Inferior parietal cortex (tissue), 1 donor: ENCODE results near the gene USP10.

ENCODE experiments used
- DNase-seq: peaks from one replicate; pipeline ENCODE4 v3.0.0-alpha.2; 2016; ENCODE audit errors: extremely low spot score

The USP10 gene, protein sequence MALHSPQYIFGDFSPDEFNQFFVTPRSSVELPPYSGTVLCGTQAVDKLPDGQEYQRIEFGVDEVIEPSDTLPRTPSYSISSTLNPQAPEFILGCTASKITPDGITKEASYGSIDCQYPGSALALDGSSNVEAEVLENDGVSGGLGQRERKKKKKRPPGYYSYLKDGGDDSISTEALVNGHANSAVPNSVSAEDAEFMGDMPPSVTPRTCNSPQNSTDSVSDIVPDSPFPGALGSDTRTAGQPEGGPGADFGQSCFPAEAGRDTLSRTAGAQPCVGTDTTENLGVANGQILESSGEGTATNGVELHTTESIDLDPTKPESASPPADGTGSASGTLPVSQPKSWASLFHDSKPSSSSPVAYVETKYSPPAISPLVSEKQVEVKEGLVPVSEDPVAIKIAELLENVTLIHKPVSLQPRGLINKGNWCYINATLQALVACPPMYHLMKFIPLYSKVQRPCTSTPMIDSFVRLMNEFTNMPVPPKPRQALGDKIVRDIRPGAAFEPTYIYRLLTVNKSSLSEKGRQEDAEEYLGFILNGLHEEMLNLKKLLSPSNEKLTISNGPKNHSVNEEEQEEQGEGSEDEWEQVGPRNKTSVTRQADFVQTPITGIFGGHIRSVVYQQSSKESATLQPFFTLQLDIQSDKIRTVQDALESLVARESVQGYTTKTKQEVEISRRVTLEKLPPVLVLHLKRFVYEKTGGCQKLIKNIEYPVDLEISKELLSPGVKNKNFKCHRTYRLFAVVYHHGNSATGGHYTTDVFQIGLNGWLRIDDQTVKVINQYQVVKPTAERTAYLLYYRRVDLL

GRCh38 chr16:84699712-84700445 lies at the start of gene USP10:
Gene USP10 (plus strand): TSS chr16:84700000. CDS start chr16:84700091, 91 bp downstream.
- DNase-seq, result peak; percentile 77

GRCh38 chr16:84650062-84650991 lies 49.5 kb upstream of the USP10 start:
- DNase-seq, result no peak

GRCh38 chr16:84652566-84652965 lies 47.2 kb upstream of the USP10 start:
- no peak for DNase-seq

GRCh38 chr16:84654238-84654637 lies 45.6 kb upstream of the USP10 start:
- no peak for DNase-seq

DNA sequence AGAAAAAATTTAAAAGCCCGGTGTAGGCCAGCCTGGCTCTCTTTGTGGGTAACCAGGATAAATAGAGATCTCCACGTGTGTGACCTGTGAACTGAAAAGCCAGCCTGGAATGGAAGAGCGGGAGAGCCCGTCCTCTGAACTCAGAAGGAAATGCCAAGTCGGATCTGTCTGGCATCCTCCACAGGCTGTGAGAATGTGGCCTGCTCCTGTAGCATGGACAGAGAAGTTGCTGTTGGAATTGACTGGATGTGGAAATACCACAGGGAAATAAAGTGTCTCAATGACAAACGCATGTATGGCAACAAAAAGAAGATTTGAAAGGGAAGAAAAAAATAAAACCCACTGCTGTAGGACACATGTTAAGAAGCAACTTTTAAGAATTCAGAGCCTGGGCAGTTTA lies 44.8 kb upstream of the USP10 start:
- DNase-seq, result no peak

DNA sequence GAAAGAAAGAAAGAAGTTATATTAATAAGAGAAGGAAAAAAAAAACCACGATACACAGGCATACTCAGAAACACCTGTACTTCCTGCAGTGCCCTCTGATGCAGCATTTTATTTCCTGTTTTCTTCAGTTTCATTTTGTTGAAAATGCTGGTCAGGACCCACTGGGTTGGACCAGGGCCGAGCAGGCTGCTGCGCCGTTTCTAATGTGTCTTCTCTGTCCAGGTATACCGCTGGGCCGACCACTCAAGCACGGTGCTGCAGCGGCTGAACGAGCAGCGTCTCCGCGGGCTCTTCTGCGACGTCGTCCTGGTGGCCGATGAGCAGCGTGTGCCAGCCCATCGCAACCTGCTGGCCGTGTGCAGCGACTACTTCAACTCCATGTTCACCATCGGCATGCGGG lies 43.2 kb upstream of the USP10 start:
- DNase-seq, result no peak

GRCh38 chr16:84657229-84657837 lies 42.5 kb upstream of the USP10 start:
- DNase-seq, result no peak

DNA sequence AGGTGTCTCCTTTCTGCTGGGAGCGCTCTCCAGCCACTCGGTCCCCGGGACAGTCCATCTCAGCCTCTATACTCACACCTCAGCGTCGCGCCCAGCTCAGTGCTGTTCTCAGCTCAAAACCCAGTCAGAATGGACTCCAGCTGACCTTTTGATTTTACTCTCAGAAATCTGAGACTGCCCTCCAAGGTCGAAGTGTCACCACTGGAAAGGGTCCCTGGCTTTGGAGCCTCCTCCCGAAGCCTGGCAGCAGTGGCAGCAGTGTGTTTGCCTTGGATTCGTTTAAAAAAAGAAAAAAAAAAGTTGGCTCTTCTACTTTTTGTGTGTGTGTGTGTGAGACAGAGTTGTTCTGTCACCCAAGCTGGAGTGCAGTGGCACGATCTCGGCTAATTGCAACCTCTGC lies 41.1 kb upstream of the USP10 start:
- no peak for DNase-seq

- DNase-seq, result no peak
These were observed 40.0 kb upstream of the USP10 start for GRCh38 chr16:84659656-84660300.

DNA sequence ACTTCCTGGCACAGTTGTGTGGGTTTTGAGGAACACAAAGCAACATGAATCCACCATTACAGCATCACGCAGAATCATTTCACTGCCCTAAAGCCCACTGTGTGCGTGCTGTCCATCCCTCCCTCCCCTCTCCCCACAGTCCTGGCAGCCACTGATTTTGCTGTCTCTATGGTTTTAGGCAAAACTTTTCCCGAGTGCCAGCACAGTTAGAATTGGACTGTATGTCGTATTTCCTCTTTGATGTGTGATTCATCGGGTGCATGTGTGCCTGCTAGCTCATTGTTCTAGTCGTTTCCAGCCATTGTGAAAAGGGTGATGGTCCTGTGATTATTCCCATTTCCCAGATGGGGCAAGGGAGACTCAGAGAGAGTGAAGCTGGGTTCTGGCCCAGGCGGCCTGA lies 38.8 kb upstream of the USP10 start:
- no peak for DNase-seq

DNA sequence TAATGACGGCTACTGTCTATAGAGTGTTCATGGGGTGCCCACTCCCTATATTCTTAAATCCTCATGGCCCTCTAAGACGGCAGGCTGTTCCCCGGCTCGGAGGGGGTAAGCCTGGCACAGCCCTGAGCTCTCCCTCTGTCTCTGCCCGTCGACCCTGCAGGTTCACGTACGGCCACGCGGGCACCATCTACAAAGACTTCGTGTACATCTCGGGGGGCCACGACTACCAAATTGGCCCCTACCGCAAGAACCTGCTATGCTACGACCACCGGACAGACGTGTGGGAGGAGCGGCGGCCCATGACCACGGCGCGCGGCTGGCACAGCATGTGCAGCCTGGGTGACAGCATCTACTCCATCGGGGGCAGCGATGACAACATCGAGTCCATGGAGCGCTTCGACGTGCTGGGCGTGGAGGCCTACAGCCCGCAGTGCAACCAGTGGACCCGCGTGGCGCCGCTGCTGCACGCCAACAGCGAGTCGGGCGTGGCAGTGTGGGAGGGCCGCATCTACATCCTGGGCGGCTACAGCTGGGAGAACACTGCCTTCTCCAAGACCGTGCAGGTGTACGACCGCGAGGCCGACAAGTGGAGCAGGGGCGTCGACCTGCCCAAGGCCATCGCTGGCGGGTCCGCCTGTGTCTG lies 38.3 kb upstream of the USP10 start:
- no peak for DNase-seq

GRCh38 chr16:84662471-84662870 lies 37.3 kb upstream of the USP10 start:
- DNase-seq, result no peak

- no peak for DNase-seq
These were observed 36.2 kb upstream of the USP10 start for GRCh38 chr16:84663433-84664101.

DNA sequence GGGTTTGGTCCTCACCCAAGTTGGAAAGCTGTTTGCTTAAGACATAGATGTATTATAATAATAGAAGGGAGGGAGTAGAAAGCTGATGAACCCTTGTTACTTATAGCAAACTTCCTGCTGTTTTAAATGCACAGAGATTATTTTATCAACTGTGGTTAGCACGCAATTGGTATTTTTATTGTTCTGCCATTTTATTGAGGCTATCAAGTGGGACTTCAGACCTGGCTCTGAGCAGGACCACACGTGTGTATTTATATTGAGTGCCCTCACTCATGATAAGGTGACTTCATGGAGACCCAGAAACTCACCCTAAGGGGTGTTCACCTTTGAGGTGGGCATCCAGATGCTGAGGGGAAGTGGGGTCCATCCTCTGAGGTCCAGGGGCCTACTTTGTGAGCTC lies 34.4 kb upstream of the USP10 start:
- no peak for DNase-seq

- DNase-seq, result no peak
These were observed 34.0 kb upstream of the USP10 start for GRCh38 chr16:84665843-84666242.

DNA sequence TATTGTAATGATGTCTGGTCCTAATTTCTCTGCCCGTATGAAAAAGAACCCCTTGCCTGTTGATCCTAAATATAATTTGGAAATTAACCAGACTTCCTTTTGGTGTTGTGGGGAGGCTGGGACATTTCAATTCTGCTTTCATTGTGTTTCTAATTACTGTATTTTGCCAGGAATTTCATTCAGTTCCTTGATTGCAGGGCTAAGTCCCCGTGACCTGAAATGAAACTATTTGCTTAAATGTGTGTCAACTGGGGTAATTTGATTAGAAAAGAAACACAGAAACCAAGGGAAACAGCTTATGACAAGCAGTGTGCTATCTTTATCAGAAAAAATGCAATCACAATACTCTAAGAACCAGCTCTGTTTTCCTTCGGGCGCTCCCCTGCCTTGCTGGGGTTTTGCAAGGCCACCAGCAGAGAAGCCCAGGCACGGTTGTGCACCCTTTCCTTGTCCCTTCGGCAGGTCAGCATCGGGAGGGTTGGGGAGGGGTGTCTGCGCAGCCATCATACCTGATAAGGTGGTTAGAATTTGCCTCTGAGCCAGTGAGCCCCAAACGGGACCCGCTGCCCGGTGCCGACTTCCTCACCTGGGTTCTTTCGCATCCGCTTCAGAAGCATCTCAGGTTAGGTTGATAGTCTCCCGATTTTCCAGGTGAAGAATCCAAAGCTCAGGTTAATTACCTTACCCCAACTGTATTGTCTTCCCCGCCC lies 32.0 kb upstream of the USP10 start:
- no peak for DNase-seq

DNA sequence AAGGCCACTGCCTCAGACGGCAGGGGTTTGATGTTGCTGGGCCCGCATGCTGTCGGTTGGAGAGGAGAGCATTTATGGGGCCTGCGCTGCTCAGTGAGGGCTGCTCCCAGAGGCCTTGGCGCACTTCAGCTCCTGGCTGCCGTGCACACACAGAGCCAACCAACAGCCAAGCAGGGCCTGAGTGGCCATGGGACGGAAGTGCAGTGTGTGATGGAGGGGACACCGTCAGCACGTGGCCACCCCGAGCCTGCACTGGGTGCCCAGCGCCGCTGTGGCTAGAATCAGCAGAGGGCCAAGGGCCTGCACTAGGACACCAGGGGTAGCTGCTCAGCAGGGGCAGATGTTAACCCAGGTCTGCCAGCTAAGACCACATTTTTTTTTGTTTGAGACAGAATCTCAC lies 29.7 kb upstream of the USP10 start:
- no peak for DNase-seq
